Trophoblast cell (in vitro differentiated cells and primary cell): ENCODE results near the gene MRGPRF.

Experiments
- DNase-seq, 2 donors: peaks; one replicate each; pipeline ENCODE4 v3.0.0-alpha.2; 2016
- H2AFZ ChIP-seq: 2 replicates; pipeline ENCODE4 v1.6.1; 2013; ENCODE audit warnings: low read length, moderate library complexity, mild to moderate bottlenecking; ENCODE audit not compliant: insufficient read depth, poor library complexity
- H2AK5ac ChIP-seq: 2 replicates; pipeline ENCODE4 v1.6.1; 2013; ENCODE audit warnings: mild to moderate bottlenecking, low read length
- H2BK120ac ChIP-seq: 2 replicates; pipeline ENCODE4 v1.6.1; 2013; ENCODE audit warnings: low read length, mild to moderate bottlenecking, moderate library complexity; ENCODE audit not compliant: insufficient read depth, poor library complexity
- H2BK12ac ChIP-seq: 2 replicates; pipeline ENCODE4 v1.6.1; 2013; ENCODE audit warnings: mild to moderate bottlenecking, low read length, moderate library complexity
- H2BK5ac ChIP-seq: 2 replicates; pipeline ENCODE4 v1.6.1; 2013; ENCODE audit warnings: low read length, low read depth, moderate library complexity, mild to moderate bottlenecking; ENCODE audit not compliant: poor library complexity
- H3K14ac ChIP-seq: 2 replicates; pipeline ENCODE4 v1.6.1; 2013; ENCODE audit warnings: mild to moderate bottlenecking, low read length
- H3K18ac ChIP-seq: 2 replicates; pipeline ENCODE4 v1.6.1; 2013; ENCODE audit warnings: mild to moderate bottlenecking, low read length
- H3K23ac ChIP-seq: 2 replicates; pipeline ENCODE4 v1.6.1; 2013; ENCODE audit warnings: low read length
- H3K27ac ChIP-seq: 2 replicates; pipeline ENCODE4 v1.5.1; 2013; ENCODE audit warnings: low read depth, mild to moderate bottlenecking, inconsistent platforms, low read length, moderate library complexity
- H3K27me3 ChIP-seq: 2 replicates; pipeline ENCODE4 v1.6.1; 2013; ENCODE audit warnings: inconsistent platforms, mild to moderate bottlenecking, low read length, moderate library complexity; ENCODE audit not compliant: insufficient read depth
- H3K36me3 ChIP-seq, 2 experiments: 1 replicate in 1 of 2; 2 replicates in 1 of 2; pipeline ENCODE4 v1.6.1; 2013; ENCODE audit warnings: low read length in 2 of 2, mild to moderate bottlenecking in 2 of 2, moderate library complexity in 1 of 2; ENCODE audit not compliant: insufficient read depth in 2 of 2, control insufficient read depth in 1 of 2
- H3K4ac ChIP-seq: 2 replicates; pipeline ENCODE4 v1.6.1; 2013; ENCODE audit warnings: low read depth, mild to moderate bottlenecking, low read length, moderate library complexity
- H3K4me1 ChIP-seq, 2 experiments: 1 replicate in 1 of 2; 2 replicates in 1 of 2; pipeline ENCODE4 v1.6.1; 2013; ENCODE audit warnings: low read length in 2 of 2, mild to moderate bottlenecking in 2 of 2, moderate library complexity in 1 of 2; ENCODE audit not compliant: insufficient read depth in 2 of 2, control insufficient read depth in 1 of 2
- H3K4me2 ChIP-seq: 2 replicates; pipeline ENCODE4 v1.6.1; 2013; ENCODE audit warnings: inconsistent platforms, mild to moderate bottlenecking, low read length, moderate library complexity
- H3K4me3 ChIP-seq: 2 replicates; pipeline ENCODE4 v1.5.1; 2013; ENCODE audit warnings: mild to moderate bottlenecking, low read depth, low read length, inconsistent platforms
- H3K79me1 ChIP-seq: one replicate; pipeline ENCODE4 v1.6.1; 2013; ENCODE audit warnings: low read length
- H3K79me2 ChIP-seq: 2 replicates; pipeline ENCODE4 v1.6.1; 2013; ENCODE audit warnings: low read length, mild to moderate bottlenecking; ENCODE audit not compliant: control insufficient read depth, insufficient read depth, poor library complexity
- H3K9ac ChIP-seq: 2 replicates; pipeline ENCODE4 v1.6.1; 2013; ENCODE audit warnings: mild to moderate bottlenecking, low read length
- H3K9me3 ChIP-seq: 2 replicates; pipeline ENCODE4 v1.6.1; 2013; ENCODE audit warnings: low read depth, mild to moderate bottlenecking, control low read depth, inconsistent platforms, low read length; ENCODE audit not compliant: insufficient read depth
- H4K12ac ChIP-seq: 2 replicates; pipeline ENCODE4 v1.6.1; 2013; ENCODE audit warnings: low read depth, mild to moderate bottlenecking, low read length, moderate library complexity
- H4K8ac ChIP-seq: 2 replicates; pipeline ENCODE4 v1.6.1; 2013; ENCODE audit warnings: low read depth, mild to moderate bottlenecking, low read length, moderate library complexity
- H4K91ac ChIP-seq: one replicate; pipeline ENCODE4 v1.6.1; 2013; ENCODE audit warnings: low read depth, mild to moderate bottlenecking, low read length, moderate library complexity
- WGBS: extraction: QIAGEN DNeasy Blood & Tissue Kit; methylation state at CpG from one replicate; pipeline ENCODE4 v1.1.7; 2013; ENCODE audit warnings: missing lambda C conversion rate; ENCODE audit not compliant: insufficient read length, insufficient coverage; ENCODE audit errors: extremely low coverage; 5-methylcytosine and 5-hydroxymethylcytosine counted together

MRGPRF gene

DNA sequence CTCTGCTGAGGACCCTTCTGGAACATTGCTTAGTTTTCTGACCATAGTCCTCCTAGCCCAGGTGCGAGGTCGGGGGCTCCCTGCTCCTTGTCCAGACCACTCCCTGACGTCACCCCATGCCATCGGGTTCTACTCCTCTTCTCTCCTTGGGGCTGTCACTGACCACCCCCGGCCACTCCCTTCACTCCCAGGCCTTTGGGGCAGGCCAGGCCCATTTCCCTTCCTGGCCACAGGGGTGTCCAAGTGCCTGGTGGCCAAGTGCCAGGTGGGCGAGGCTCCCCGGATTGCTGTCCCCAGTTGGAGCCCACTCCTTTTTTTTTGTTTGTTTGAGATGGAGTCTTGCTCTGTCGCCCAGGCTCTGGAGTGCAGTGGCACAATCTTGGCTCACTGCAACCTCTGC is 51.8 kb downstream of the MRGPRF start:
- no peak overlapping the region for H3K18ac ChIP-seq
- H3K27me3 ChIP-seq = no peaks in the 10 kb centered on the region
- no CpG with 5 or more reads among the region's 8 CpGs for WGBS
- H3K23ac ChIP-seq = no peak overlapping the region
- no peaks in the 10 kb centered on the region for H3K79me2 ChIP-seq
- H3K4me2 ChIP-seq = no peak overlapping the region
- H3K9ac ChIP-seq = no peak overlapping the region
- no peak overlapping the region for H3K4me3 ChIP-seq
- no peak overlapping the region for H2AFZ ChIP-seq
- H4K8ac ChIP-seq = no peak overlapping the region
- no peak overlapping the region for H4K12ac ChIP-seq
- H3K36me3 ChIP-seq = no peaks in the 10 kb centered on the region
- no peak for DNase-seq
- no peak overlapping the region for H3K14ac ChIP-seq
- H2AK5ac ChIP-seq = no peak overlapping the region
- no peak overlapping the region for H3K4ac ChIP-seq
- H3K27ac ChIP-seq = no peak overlapping the region
- no peak overlapping the region for H2BK12ac ChIP-seq
- H2BK120ac ChIP-seq = no peak overlapping the region
- no peaks in the 10 kb centered on the region for H3K4me1 ChIP-seq
- H3K9me3 ChIP-seq = peaks cover 7% of the 10 kb centered on the region
- H2BK5ac ChIP-seq = no peak overlapping the region
- H3K79me1 ChIP-seq = no peaks in the 10 kb centered on the region
- no peak overlapping the region for H4K91ac ChIP-seq

DNA sequence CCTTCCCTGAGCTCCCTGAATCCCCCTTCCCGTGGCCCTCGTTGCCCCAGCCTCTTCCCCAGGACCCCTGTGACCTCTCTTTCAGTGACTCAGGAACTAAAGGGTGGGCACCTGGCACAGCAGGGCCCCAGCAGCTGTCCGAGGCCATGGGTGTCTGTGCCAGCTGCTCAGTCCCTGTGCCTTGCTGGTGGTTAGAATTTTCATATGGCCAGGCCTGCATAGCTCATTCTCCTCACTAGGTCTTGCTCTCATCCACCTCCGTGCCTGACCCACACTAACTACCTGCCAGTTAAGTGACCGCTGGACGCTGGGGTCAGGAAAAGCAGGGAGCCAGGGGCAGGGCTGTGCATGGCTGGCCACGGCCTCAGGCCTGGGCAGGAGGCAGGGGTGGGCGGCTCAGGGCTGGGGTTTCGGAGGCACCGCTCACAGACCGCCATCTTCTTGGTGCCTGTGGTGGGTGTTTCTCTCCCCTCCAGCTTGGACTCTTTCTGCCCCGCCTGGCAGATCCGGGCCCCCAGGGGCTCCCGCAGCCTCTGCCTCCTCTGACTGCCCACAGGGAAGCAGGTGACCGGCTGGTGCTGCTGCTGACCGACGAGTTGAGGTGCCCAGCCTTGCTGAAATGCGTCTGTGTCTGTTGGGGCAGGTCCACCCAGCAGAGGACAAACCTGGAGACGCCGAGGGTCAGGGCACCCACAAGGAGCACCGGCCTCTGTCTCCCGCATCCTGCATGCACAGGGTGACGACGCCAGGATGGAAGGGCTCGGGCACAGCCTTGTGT is 52.6 kb downstream of the MRGPRF start:
- Histone ChIP-seq H2BK120ac (no peak overlapping the region), H4K12ac (no peak overlapping the region), H3K36me3 (no peaks in the 10 kb centered on the region), H2BK5ac (no peak overlapping the region), H3K4me2 (no peak overlapping the region), H2AK5ac (no peak overlapping the region), H4K8ac (no peak overlapping the region), H3K9ac (no peak overlapping the region), H3K14ac (no peak overlapping the region), H3K79me1 (no peaks in the 10 kb centered on the region), H2BK12ac (no peak overlapping the region), H3K27ac (no peak overlapping the region), H3K18ac (no peak overlapping the region), H3K4me1 (no peaks in the 10 kb centered on the region), H3K4me3 (no peak overlapping the region), H2AFZ (no peak overlapping the region), H3K4ac (no peak overlapping the region), H3K9me3 (peaks cover 7% of the 10 kb centered on the region), H3K27me3 (no peaks in the 10 kb centered on the region), H3K23ac (no peak overlapping the region), H3K79me2 (no peaks in the 10 kb centered on the region), H4K91ac (no peak overlapping the region)
- no peak for DNase-seq
- WGBS = no CpG with 5 or more reads among the region's 25 CpGs

DNA sequence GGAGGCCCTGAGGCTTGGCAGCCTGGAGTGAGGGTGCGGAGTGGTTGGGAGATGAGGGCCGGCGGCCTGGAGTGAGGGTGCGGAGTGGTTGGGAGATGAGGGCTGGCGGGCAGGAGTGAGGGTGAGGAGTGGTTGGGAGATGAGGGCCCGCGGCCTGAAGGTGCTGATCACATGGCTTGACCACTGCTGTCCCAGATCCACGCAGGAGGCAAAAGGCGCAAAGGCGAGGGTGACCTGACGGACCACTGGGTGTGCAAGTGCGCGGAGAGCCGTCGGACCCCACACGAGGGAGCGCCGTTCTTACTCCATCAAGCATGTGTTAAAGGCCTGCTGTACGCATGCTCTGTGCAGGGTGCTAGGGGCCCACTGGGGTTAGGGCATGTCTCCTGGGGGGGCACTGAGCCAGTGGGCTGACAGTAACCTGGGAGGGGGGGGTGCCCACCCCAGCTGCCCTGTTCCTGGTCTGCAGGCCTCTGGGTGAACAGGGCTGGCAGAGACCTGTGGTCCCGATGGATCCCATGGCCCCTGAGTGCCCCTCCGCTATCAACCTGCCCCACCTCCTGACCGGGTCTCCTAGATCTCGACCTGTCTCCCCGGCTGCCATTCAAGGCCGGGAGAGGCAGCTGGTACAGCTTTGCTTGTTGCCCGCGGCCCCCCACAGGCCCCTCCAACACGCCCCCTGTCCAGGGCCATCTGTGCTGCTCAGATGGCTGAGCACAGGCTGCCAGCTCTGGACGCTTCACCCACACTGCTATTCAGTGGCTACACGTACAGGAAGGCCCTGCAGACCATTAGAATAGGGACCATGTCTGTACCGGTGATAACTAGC is 53.4 kb downstream of the MRGPRF start:
- Histone ChIP-seq H3K9me3 (peaks cover 7% of the 10 kb centered on the region), H3K14ac (no peak overlapping the region), H3K18ac (no peak overlapping the region), H2AFZ (no peak overlapping the region), H3K4me3 (no peak overlapping the region), H3K27me3 (no peaks in the 10 kb centered on the region), H2BK120ac (no peak overlapping the region), H2BK5ac (no peak overlapping the region), H2AK5ac (no peak overlapping the region), H3K23ac (no peak overlapping the region), H3K36me3 (no peaks in the 10 kb centered on the region), H4K12ac (no peak overlapping the region), H3K79me2 (no peaks in the 10 kb centered on the region), H2BK12ac (no peak overlapping the region), H3K79me1 (no peaks in the 10 kb centered on the region), H4K91ac (no peak overlapping the region), H3K9ac (no peak overlapping the region), H3K4me2 (no peak overlapping the region), H3K4ac (no peak overlapping the region), H4K8ac (no peak overlapping the region), H3K27ac (no peak overlapping the region), H3K4me1 (no peaks in the 10 kb centered on the region)
- no peak for DNase-seq
- WGBS = no CpG with 5 or more reads among the region's 31 CpGs

GRCh38 chr11:68958211-68958610 is 54.8 kb downstream of the MRGPRF start:
- no peaks in the 10 kb centered on the region for H3K27me3 ChIP-seq
- H3K23ac ChIP-seq = no peak overlapping the region
- H3K79me1 ChIP-seq = no peaks in the 10 kb centered on the region
- H3K36me3 ChIP-seq = no peaks in the 10 kb centered on the region
- no peak overlapping the region for H2AK5ac ChIP-seq
- no peak overlapping the region for H4K12ac ChIP-seq
- H3K4me3 ChIP-seq = no peak overlapping the region
- H2BK120ac ChIP-seq = no peak overlapping the region
- H3K79me2 ChIP-seq = no peaks in the 10 kb centered on the region
- peaks cover 2% of the 10 kb centered on the region for H3K9me3 ChIP-seq
- no CpG with 5 or more reads among the region's 9 CpGs for WGBS
- no peaks in the 10 kb centered on the region for H3K4me1 ChIP-seq
- no peak overlapping the region for H3K9ac ChIP-seq
- H3K14ac ChIP-seq = no peak overlapping the region
- no peak overlapping the region for H2BK12ac ChIP-seq
- DNase-seq = no peak
- no peak overlapping the region for H2AFZ ChIP-seq
- H2BK5ac ChIP-seq = no peak overlapping the region
- no peak overlapping the region for H3K27ac ChIP-seq
- H3K4ac ChIP-seq = no peak overlapping the region
- H4K8ac ChIP-seq = no peak overlapping the region
- H3K4me2 ChIP-seq = no peak overlapping the region
- H3K18ac ChIP-seq = no peak overlapping the region
- H4K91ac ChIP-seq = no peak overlapping the region
